Measurements from ENCODE around the gene FUT9.

FUT9 gene

GRCh38 chr6:96094077-96094476 is 78.3 kb downstream of the FUT9 start:
- DNase-seq (ENCODE audit: extremely low spot score) = no peak
- ChIA-PET CTCF (no interaction called here), POLR2A (no interaction called here)

GRCh38 chr6:96099069-96099468 is 83.3 kb downstream of the FUT9 start:
- TF ChIP-seq FOXK2 (IDR thresholded peaks at IDR 0.05) = no peak
- ChIA-PET POLR2A (no interaction called here), CTCF (no interaction called here)
- DNase-seq (ENCODE audit: extremely low spot score) = no peak

More at GRCh38 chr6:96094077-96094476, 78.3 kb downstream of the FUT9 start:
- no peak for TF ChIP-seq FOXM1 (IDR thresholded peaks at IDR 0.05; ENCODE audit: borderline replicate concordance)
- no peak for TF ChIP-seq SUZ12 (IDR thresholded peaks at IDR 0.05)
- no peak for TF ChIP-seq FOXK2 (IDR thresholded peaks at IDR 0.05)
- TF ChIP-seq HDGF (IDR thresholded peaks at IDR 0.05; ENCODE audit: borderline replicate concordance) = no peak
- no peak for TF ChIP-seq ELF4 (IDR thresholded peaks at IDR 0.05)
- no peak for TF ChIP-seq CTBP1 (IDR thresholded peaks at IDR 0.05; ENCODE audit: borderline replicate concordance)
- TF ChIP-seq PKNOX1 (IDR thresholded peaks at IDR 0.05) = no peak
- no peak for TF ChIP-seq ARNT (IDR thresholded peaks at IDR 0.05)
- TF ChIP-seq FOXA1 (IDR thresholded peaks at IDR 0.05) = no peak
- TF ChIP-seq TARDBP (IDR thresholded peaks at IDR 0.05) = no peak

GRCh38 chr6:96101564-96101963 is 85.8 kb downstream of the FUT9 start:
- no peak for DNase-seq (ENCODE audit: extremely low spot score)
- TF ChIP-seq SUZ12 (IDR thresholded peaks at IDR 0.05) (no peak), ZNF384 (IDR thresholded peaks at IDR 0.05) (no peak), L3MBTL2 (conservative IDR thresholded peaks at IDR 0.05) (no peak), PKNOX1 (IDR thresholded peaks at IDR 0.05) (no peak), BHLHE40 (IDR thresholded peaks at IDR 0.05; ENCODE audit: borderline replicate concordance) (no peak), SP1 (IDR thresholded peaks at IDR 0.05) (no peak), FOXK2 (IDR thresholded peaks at IDR 0.05) (no peak), ARNT (IDR thresholded peaks at IDR 0.05) (no peak), NFRKB (IDR thresholded peaks at IDR 0.05) (no peak), CTBP1 (IDR thresholded peaks at IDR 0.05; ENCODE audit: borderline replicate concordance) (no peak), HDGF (IDR thresholded peaks at IDR 0.05; ENCODE audit: borderline replicate concordance) (no peak), TARDBP (IDR thresholded peaks at IDR 0.05) (no peak), LEF1 (IDR thresholded peaks at IDR 0.05; ENCODE audit: borderline replicate concordance) (no peak), FOXM1 (IDR thresholded peaks at IDR 0.05; ENCODE audit: borderline replicate concordance) (no peak), ELF4 (IDR thresholded peaks at IDR 0.05) (no peak), FOXA1 (IDR thresholded peaks at IDR 0.05) (no peak)
- CTCF ChIA-PET = no interaction called here
- POLR2A ChIA-PET = no interaction called here

GRCh38 chr6:96104910-96105309 is 89.1 kb downstream of the FUT9 start:
- ChIA-PET POLR2A (no interaction called here), CTCF (no interaction called here)
- no peak for TF ChIP-seq FOXK2 (IDR thresholded peaks at IDR 0.05)
- no peak for DNase-seq (ENCODE audit: extremely low spot score)

- ChIA-PET POLR2A (no interaction called here), CTCF (no interaction called here)
- TF ChIP-seq ZNF384 (IDR thresholded peaks at IDR 0.05) = no peak
- no peak for TF ChIP-seq ARNT (IDR thresholded peaks at IDR 0.05)
- TF ChIP-seq BHLHE40 (IDR thresholded peaks at IDR 0.05; ENCODE audit: borderline replicate concordance) = no peak
- TF ChIP-seq TARDBP (IDR thresholded peaks at IDR 0.05) = no peak
- TF ChIP-seq FOXA1 (IDR thresholded peaks at IDR 0.05) = no peak
- no peak for TF ChIP-seq SUZ12 (IDR thresholded peaks at IDR 0.05)
- no peak for TF ChIP-seq ELF4 (IDR thresholded peaks at IDR 0.05)
- TF ChIP-seq LEF1 (IDR thresholded peaks at IDR 0.05; ENCODE audit: borderline replicate concordance) = no peak
- TF ChIP-seq HDGF (IDR thresholded peaks at IDR 0.05; ENCODE audit: borderline replicate concordance) = no peak
- no peak for TF ChIP-seq NFRKB (IDR thresholded peaks at IDR 0.05)
- no peak for TF ChIP-seq FOXM1 (IDR thresholded peaks at IDR 0.05; ENCODE audit: borderline replicate concordance)
- TF ChIP-seq SP1 (IDR thresholded peaks at IDR 0.05) = no peak
- no peak for TF ChIP-seq FOXK2 (IDR thresholded peaks at IDR 0.05)
- no peak for TF ChIP-seq PKNOX1 (IDR thresholded peaks at IDR 0.05)
- TF ChIP-seq L3MBTL2 (conservative IDR thresholded peaks at IDR 0.05) = no peak
- no peak for TF ChIP-seq CTBP1 (IDR thresholded peaks at IDR 0.05; ENCODE audit: borderline replicate concordance)
- no peak for DNase-seq (ENCODE audit: extremely low spot score)
Observed at GRCh38 chr6:96110878-96111277, 95.1 kb downstream of the FUT9 start.

GRCh38 chr6:96116674-96117073 is 100.9 kb downstream of the FUT9 start:
- ChIA-PET POLR2A (no interaction called here), CTCF (no interaction called here)
- TF ChIP-seq ELF4 (IDR thresholded peaks at IDR 0.05) (no peak), LEF1 (IDR thresholded peaks at IDR 0.05; ENCODE audit: borderline replicate concordance) (no peak), CTBP1 (IDR thresholded peaks at IDR 0.05; ENCODE audit: borderline replicate concordance) (no peak), ARNT (IDR thresholded peaks at IDR 0.05) (no peak), HDGF (IDR thresholded peaks at IDR 0.05; ENCODE audit: borderline replicate concordance) (no peak), SUZ12 (IDR thresholded peaks at IDR 0.05) (no peak), L3MBTL2 (conservative IDR thresholded peaks at IDR 0.05) (no peak), TARDBP (IDR thresholded peaks at IDR 0.05) (no peak), BHLHE40 (IDR thresholded peaks at IDR 0.05; ENCODE audit: borderline replicate concordance) (no peak), ZNF384 (IDR thresholded peaks at IDR 0.05) (no peak), FOXK2 (IDR thresholded peaks at IDR 0.05) (no peak), FOXA1 (IDR thresholded peaks at IDR 0.05) (no peak), SP1 (IDR thresholded peaks at IDR 0.05) (no peak), NFRKB (IDR thresholded peaks at IDR 0.05) (no peak), PKNOX1 (IDR thresholded peaks at IDR 0.05) (no peak), FOXM1 (IDR thresholded peaks at IDR 0.05; ENCODE audit: borderline replicate concordance) (no peak)
- DNase-seq (ENCODE audit: extremely low spot score) = no peak
